Osteoblast (primary cell): ENCODE data around the gene COL27A1. TPM values are rescaled to one million over a fixed set of nuclear protein-coding genes. Genes with fewer than 3 reads are reported as not detected.
A peak's percentile ranks its signal among the peaks of the same experiment; 100 is the strongest.

Source experiments
- DNase-seq: peaks from one replicate; pipeline ENCODE4 v3.0.0; 2011; ENCODE audit warnings: low spot score, mixed read lengths; ENCODE audit not compliant: insufficient read length; ENCODE audit errors: missing footprints
- H2AFZ ChIP-seq: 2 replicates; pipeline ENCODE4 v1.6.0; 2011; ENCODE audit warnings: mild to moderate bottlenecking, low read length
- H3K27ac ChIP-seq: 2 replicates; pipeline ENCODE4 v1.5.1; 2011; ENCODE audit warnings: mild to moderate bottlenecking, low read depth, low read length, moderate library complexity
- H3K27me3 ChIP-seq: 2 replicates; pipeline ENCODE4 v1.6.0; 2012; ENCODE audit warnings: mild to moderate bottlenecking, control low read depth, inconsistent platforms, low read length, moderate library complexity; ENCODE audit not compliant: insufficient read depth
- H3K36me3 ChIP-seq: 2 replicates; pipeline ENCODE4 v1.5.1; 2011; ENCODE audit warnings: mild to moderate bottlenecking, low read length, control low read depth, moderate library complexity; ENCODE audit not compliant: insufficient read depth
- H3K4me1 ChIP-seq: 2 replicates; pipeline ENCODE4 v1.5.1; 2011; ENCODE audit warnings: mild to moderate bottlenecking, low read length, control low read depth, moderate library complexity; ENCODE audit not compliant: insufficient read depth
- H3K4me2 ChIP-seq: 2 replicates; pipeline ENCODE4 v1.6.0; 2011; ENCODE audit warnings: mild to moderate bottlenecking, low read length; ENCODE audit not compliant: insufficient read depth
- H3K4me3 ChIP-seq: fragments of 200-600 bp; sonication (generic); 3 replicates; pipeline ENCODE4 v1.5.1; 2012; ENCODE audit warnings: mild to moderate bottlenecking, low read length, inconsistent platforms; ENCODE audit not compliant: insufficient read depth
- H3K79me2 ChIP-seq: 2 replicates; pipeline ENCODE4 v1.6.0; 2012; ENCODE audit warnings: mild to moderate bottlenecking, low read length, control low read depth, inconsistent platforms; ENCODE audit not compliant: insufficient read depth
- H3K9me3 ChIP-seq: 2 replicates; pipeline ENCODE4 v1.5.1; 2011; ENCODE audit warnings: low read depth, low read length, control low read depth
- H4K20me1 ChIP-seq: 2 replicates; pipeline ENCODE4 v1.6.0; 2012; ENCODE audit warnings: mild to moderate bottlenecking, low read length, control low read depth; ENCODE audit not compliant: insufficient read depth
- total RNA-seq: library from RNA; depleted of rRNA; stranded (reverse); fragments of >200 nt; gene quantifications from 2 replicates; pipeline ENCODE4 v1.2.3, GENCODE V29; 2012
- TF ChIP-seq, protein P1 (sequence below): IDR thresholded peaks from 2 replicates; pipeline ENCODE4 v1.5.1; 2011; ENCODE audit warnings: mild to moderate bottlenecking, low read depth, low read length, moderate library complexity; ENCODE audit errors: extremely low read depth

COL27A1 gene
- total RNA-seq, 1 donor, result 10.1 TPM

DNA sequence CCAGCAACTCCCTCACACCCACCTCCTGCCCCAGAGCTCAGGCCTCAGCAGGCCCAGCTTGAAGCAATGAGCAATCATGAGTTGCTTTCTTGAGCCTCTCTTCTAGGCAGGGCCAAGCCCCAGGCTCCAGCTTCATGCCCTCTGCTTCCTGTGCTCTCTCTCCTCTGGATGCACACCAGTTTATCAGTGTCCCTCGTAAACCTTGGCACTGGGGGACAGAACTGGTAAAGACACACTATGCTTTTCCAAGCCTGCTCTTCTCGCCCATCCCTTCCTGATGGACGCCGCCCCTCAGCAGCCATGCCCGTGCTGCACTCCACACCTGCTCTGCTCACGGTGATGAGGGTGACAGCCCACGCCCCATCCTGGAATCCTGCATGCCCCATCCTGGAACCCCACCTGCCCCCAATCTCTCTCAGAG lies 118.1 kb downstream of the COL27A1 start:
- DNase-seq, result peak; percentile 66
- H3K4me3 ChIP-seq, result no peak overlapping the region
- no peaks in the 10 kb centered on the region for H3K79me2 ChIP-seq
- H3K9me3 ChIP-seq, result no peaks in the 10 kb centered on the region
- H3K4me1 ChIP-seq, result peaks cover 19% of the 10 kb centered on the region
- TF ChIP-seq, protein P1, sequence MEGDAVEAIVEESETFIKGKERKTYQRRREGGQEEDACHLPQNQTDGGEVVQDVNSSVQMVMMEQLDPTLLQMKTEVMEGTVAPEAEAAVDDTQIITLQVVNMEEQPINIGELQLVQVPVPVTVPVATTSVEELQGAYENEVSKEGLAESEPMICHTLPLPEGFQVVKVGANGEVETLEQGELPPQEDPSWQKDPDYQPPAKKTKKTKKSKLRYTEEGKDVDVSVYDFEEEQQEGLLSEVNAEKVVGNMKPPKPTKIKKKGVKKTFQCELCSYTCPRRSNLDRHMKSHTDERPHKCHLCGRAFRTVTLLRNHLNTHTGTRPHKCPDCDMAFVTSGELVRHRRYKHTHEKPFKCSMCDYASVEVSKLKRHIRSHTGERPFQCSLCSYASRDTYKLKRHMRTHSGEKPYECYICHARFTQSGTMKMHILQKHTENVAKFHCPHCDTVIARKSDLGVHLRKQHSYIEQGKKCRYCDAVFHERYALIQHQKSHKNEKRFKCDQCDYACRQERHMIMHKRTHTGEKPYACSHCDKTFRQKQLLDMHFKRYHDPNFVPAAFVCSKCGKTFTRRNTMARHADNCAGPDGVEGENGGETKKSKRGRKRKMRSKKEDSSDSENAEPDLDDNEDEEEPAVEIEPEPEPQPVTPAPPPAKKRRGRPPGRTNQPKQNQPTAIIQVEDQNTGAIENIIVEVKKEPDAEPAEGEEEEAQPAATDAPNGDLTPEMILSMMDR, result no peak
- no peak overlapping the region for H3K27ac ChIP-seq
- peaks cover 6% of the 10 kb centered on the region for H4K20me1 ChIP-seq
- no peak overlapping the region for H3K4me2 ChIP-seq
- H3K36me3 ChIP-seq, result peaks cover 10% of the 10 kb centered on the region
- no peak overlapping the region for H2AFZ ChIP-seq
- H3K27me3 ChIP-seq, result no peaks in the 10 kb centered on the region

DNA sequence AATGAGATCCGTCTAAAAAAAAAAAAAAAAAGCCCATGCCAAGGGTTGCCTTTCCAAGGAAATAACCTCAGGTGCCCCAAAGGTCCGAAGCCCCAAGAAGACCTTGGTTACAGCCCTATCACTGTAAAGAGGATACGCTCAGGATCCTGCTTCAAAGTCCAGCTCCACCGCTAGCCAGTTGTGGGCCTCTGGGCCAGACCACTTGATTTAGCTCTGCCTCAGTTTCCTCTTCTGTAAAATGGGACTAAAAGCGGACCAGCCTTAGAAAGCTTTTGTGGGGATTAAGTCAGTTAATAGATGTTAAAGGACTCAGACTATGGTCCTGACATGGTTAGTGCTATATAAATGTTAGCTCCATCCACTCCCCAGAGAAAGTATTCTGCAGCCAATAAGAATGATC lies 118.9 kb downstream of the COL27A1 start:
- H3K27ac ChIP-seq, result no peak overlapping the region
- peaks cover 27% of the 10 kb centered on the region for H3K4me1 ChIP-seq
- H2AFZ ChIP-seq, result no peak overlapping the region
- no peaks in the 10 kb centered on the region for H3K27me3 ChIP-seq
- no peak overlapping the region for H3K4me3 ChIP-seq
- no peaks in the 10 kb centered on the region for H3K79me2 ChIP-seq
- H3K4me2 ChIP-seq, result no peak overlapping the region
- DNase-seq, result peak; percentile 10
- peaks cover 10% of the 10 kb centered on the region for H3K36me3 ChIP-seq
- H3K9me3 ChIP-seq, result no peaks in the 10 kb centered on the region
- H4K20me1 ChIP-seq, result peaks cover 6% of the 10 kb centered on the region
- TF ChIP-seq, protein P1, result no peak

DNA sequence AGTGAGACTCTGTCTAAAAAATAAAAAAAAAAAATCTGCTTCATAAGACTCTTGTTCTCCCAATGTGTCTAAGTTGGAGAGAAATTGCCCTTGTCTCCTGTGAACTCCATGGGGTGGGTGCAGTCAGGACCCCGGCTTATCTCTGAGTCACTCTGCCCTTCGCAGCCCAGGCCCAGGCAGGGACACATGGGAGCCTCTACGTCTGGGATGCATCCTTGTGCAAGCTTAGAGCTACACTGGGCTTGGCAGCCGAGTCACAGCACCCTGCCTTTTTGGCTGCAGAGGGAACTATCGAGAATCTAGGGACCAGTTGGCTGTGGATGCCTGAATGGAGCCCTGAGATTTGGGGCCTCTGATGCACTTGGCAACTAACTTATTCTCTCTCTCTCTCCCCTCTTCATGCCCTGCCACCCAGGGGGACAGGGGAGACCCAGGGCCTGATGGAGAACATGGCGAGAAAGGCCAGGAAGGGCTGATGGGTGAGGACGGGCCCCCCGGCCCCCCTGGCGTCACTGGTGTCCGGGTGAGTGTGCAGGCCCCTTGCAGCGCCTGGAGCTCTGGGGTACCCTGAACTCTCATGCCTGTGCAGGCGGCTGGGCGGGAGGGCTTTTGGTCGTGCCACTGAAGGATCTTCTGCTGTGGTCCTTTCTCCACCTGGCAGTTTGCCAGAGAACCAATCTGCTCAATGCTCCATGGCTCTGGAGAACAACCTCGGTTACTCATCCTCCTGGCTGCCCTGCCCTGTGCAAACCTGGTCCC lies 120.1 kb downstream of the COL27A1 start:
- H4K20me1 ChIP-seq, result peaks cover 6% of the 10 kb centered on the region
- no peaks in the 10 kb centered on the region for H3K36me3 ChIP-seq
- peak; percentile 83 for DNase-seq
- H3K4me3 ChIP-seq, result no peak overlapping the region
- no peaks in the 10 kb centered on the region for H3K79me2 ChIP-seq
- H3K4me1 ChIP-seq, result peaks cover 30% of the 10 kb centered on the region
- H2AFZ ChIP-seq, result no peak overlapping the region
- no peaks in the 10 kb centered on the region for H3K27me3 ChIP-seq
- TF ChIP-seq, protein P1, result no peak
- no peak overlapping the region for H3K27ac ChIP-seq
- no peaks in the 10 kb centered on the region for H3K9me3 ChIP-seq
- H3K4me2 ChIP-seq, result no peak overlapping the region

DNA sequence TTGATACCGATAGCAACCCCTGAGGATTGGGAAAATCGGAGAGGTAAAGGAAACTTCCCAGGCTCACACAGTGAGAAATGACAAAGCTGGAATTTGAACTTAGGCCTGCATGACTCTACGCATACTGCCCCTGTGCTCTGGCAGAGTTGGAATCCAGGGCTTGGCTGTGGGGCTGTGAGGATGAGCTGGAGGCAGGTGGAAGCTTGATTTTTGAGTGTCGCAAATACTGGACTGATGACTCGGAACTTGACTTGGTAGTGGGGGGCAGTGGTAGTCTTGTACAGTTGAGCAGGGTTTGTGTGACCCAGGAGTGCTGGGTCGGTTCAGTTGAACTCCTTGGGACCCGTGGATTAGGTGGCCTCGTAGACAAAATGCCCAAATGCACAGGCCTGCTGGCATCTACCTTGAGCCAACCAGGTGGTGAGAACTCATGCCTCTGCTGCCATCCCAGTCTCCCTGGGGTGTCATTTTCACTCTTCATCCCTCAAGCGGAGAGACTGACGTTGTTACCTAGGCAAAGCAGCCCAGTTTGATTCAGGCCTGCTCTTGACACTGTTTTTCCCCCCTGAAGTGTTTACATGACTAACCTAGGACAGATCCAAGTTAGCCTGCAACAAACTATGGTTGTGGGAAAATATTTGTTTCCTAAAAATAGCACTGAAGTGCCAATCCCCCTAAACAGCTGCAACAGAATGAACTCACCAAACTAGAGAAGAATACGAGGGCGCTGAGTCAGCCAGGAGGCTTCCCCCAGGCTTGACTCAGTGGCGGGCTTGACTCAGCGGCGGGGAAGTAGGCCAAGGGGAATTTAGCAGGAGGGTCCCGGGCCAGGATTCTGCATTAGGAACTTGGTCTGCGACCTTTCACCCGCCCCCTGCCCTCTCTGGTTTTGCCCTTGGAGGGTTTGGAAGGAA lies 121.8 kb downstream of the COL27A1 start:
- Histone ChIP-seq H3K4me2 (peak overlapping the region; percentile 60), H2AFZ (no peak overlapping the region)
- TF ChIP-seq, protein P1, result no peak

More for the DNA sequence above, 121.8 kb downstream of the COL27A1 start:
- Histone ChIP-seq H4K20me1 (peaks cover 6% of the 10 kb centered on the region), H3K79me2 (no peaks in the 10 kb centered on the region), H3K9me3 (no peaks in the 10 kb centered on the region), H3K27ac (peak overlapping the region; percentile 89), H3K4me1 (peaks cover 30% of the 10 kb centered on the region), H3K27me3 (no peaks in the 10 kb centered on the region), H3K4me3 (no peak overlapping the region), H3K36me3 (no peaks in the 10 kb centered on the region)
- peak; percentile 98 for DNase-seq
